K562 (cell line): ENCODE measurements around the gene MOK. TPM values are rescaled to one million over a fixed set of nuclear protein-coding genes. Genes with fewer than 3 reads are reported as not detected.

Experiments
- ATAC-seq: fragments of 200-7000 bp; cut with Tn5 transposase; 3 replicates; pipeline ENCODE4 v1.9.1; 2020; ENCODE audit warnings: moderate library complexity
- BruUV-seq: library from RNA; stranded (reverse); fragments of 400-500 nt; replicated peaks from 2 replicates; lab custom pipeline; 2021; lab: Mats Ljungman, UMichigan
- CTCF ChIA-PET: fragments of 300-600 bp; formaldehyde crosslinking; extraction: SDS; loops from one replicate; lab custom pipeline; 2021; ENCODE audit warnings: low intra/inter-chr PET ratio; lab: Yijun Ruan, JAX
- POLR2A ChIA-PET: fragments of 300-600, 350-650 bp; sonication (Branson Sonifier 250); formaldehyde crosslinking; extraction: SDS; loops from one replicate; lab custom pipeline; 2021; ENCODE audit warnings: antibody characterized with exemption, inconsistent platforms; lab: Yijun Ruan, JAX
- DNase-seq, 4 experiments: peaks; one replicate each; pipeline versions ENCODE4 v3.0.0 to v3.0.0-alpha.2; 2011 to 2018; ENCODE audit warnings: low spot score in 3 of 4, mixed read lengths in 3 of 4; ENCODE audit errors: extremely low read depth in 1 of 4
- FAIRE-seq: peaks from 2 replicates; lab custom pipeline; 2011; peaks lifted over from hg19 to GRCh38; lab: Jason Lieb, UNC
- H2AFZ ChIP-seq: 2 replicates; pipeline ENCODE4 v1.6.0; 2011; ENCODE audit warnings: low read depth, low read length, control low read depth, inconsistent platforms
- H3K27ac ChIP-seq: fragments of 200-600 bp; 3 replicates; pipeline ENCODE4 v1.8.0; 2011; ENCODE audit warnings: low read depth, mild to moderate bottlenecking, control low read depth, inconsistent platforms, low read length, moderate library complexity, mixed read lengths; ENCODE audit errors: extremely low read depth
- H3K27me3 ChIP-seq, 2 experiments: fragments of 300-600 bp in 1 of 2; 2 replicates in 1 of 2; 3 replicates in 1 of 2; pipeline versions ENCODE4 v1.6.0 to v1.8.0; 2011; ENCODE audit warnings: inconsistent platforms in 2 of 2, low read length in 2 of 2, mild to moderate bottlenecking in 1 of 2, mixed read lengths in 1 of 2, moderate library complexity in 1 of 2; ENCODE audit not compliant: control insufficient read depth in 2 of 2, insufficient read depth in 2 of 2
- H3K36me3 ChIP-seq: fragments of 300-600 bp; 3 replicates; pipeline ENCODE4 v1.8.0; 2011; ENCODE audit warnings: mild to moderate bottlenecking, low read length, inconsistent platforms; ENCODE audit not compliant: control insufficient read depth, insufficient read depth
- H3K4me1 ChIP-seq, 2 experiments: fragments of 200-600 bp in 1 of 2; replicated peaks in 1 of 2; 2 replicates in 1 of 2; 3 replicates in 1 of 2; pipeline versions ENCODE4 v1.5.1 to v1.8.0; 2011; ENCODE audit warnings: inconsistent platforms in 2 of 2, low read length in 2 of 2, mild to moderate bottlenecking in 1 of 2, mixed read lengths in 1 of 2, moderate library complexity in 1 of 2; ENCODE audit not compliant: control insufficient read depth in 2 of 2, insufficient read depth in 2 of 2
- H3K4me2 ChIP-seq: 2 replicates; pipeline ENCODE4 v1.6.1; 2011; ENCODE audit warnings: low read length, control low read depth, inconsistent platforms, mixed read lengths; ENCODE audit not compliant: insufficient read depth
- H3K4me3 ChIP-seq: fragments of 200-600 bp; sonication (generic), shearing (Covaris generic); 2 replicates; pipeline ENCODE4 v1.5.1; 2016; ENCODE audit warnings: control low read depth, inconsistent platforms
- H3K79me2 ChIP-seq: fragments of 200-600 bp; 3 replicates; pipeline ENCODE4 v1.8.0; 2011; ENCODE audit warnings: low read length, inconsistent platforms; ENCODE audit not compliant: control insufficient read depth, insufficient read depth
- H3K9ac ChIP-seq, 2 experiments: 2 replicates each; pipeline versions ENCODE4 v1.6.0 to v1.6.1; 2011; ENCODE audit warnings: low read depth in 2 of 2, low read length in 2 of 2, control low read depth in 1 of 2, inconsistent platforms in 1 of 2, mild to moderate bottlenecking in 1 of 2, mixed read lengths in 1 of 2; ENCODE audit not compliant: insufficient read depth in 1 of 2
- H3K9me1 ChIP-seq: one replicate; pipeline ENCODE4 v1.6.0; 2011; ENCODE audit warnings: inconsistent platforms, mild to moderate bottlenecking, low read length, moderate library complexity; ENCODE audit not compliant: control insufficient read depth, insufficient read depth
- H3K9me3 ChIP-seq: replicated peaks from 2 replicates; pipeline ENCODE4 v1.5.1; 2011; ENCODE audit warnings: low read depth, low read length, inconsistent platforms; ENCODE audit not compliant: control insufficient read depth, insufficient read depth
- H4K20me1 ChIP-seq: replicated peaks from 2 replicates; pipeline ENCODE4 v1.6.1; 2011; ENCODE audit warnings: low read length, inconsistent platforms, mixed read lengths; ENCODE audit not compliant: control insufficient read depth, insufficient read depth
- CCAR2 ChIP-seq: fragments of 200-400 bp; formaldehyde crosslinking; IDR thresholded peaks from 2 replicates; pipeline ENCODE4 v1.6.1; 2017; ENCODE audit warnings: mild to moderate bottlenecking, low read depth, low read length
- DPF2 ChIP-seq: fragments of 450-650 bp; IDR thresholded peaks from 2 replicates; pipeline ENCODE4 v1.6.1; 2016
- E2F1 ChIP-seq: sonication (generic); formaldehyde crosslinking; IDR thresholded peaks from 2 replicates; pipeline ENCODE4 v1.8.1; 2023; ENCODE audit warnings: mild to moderate bottlenecking, missing genetic modification reagents, moderate library complexity
- ESRRA ChIP-seq: fragments of 450-650 bp; IDR thresholded peaks from 2 replicates; pipeline ENCODE4 v1.6.1; 2014; ENCODE audit warnings: low read depth, mild to moderate bottlenecking, moderate library complexity, borderline replicate concordance
- GATA2 ChIP-seq: sonication (generic); formaldehyde crosslinking; IDR thresholded peaks from 2 replicates; pipeline ENCODE4 v1.4.0; 2020; ENCODE audit warnings: mild to moderate bottlenecking, missing genetic modification reagents
- KLF1 ChIP-seq: fragments of 450-650 bp; IDR thresholded peaks from 2 replicates; pipeline ENCODE4 v1.6.1; 2016; ENCODE audit warnings: missing genetic modification characterization, missing compliant biosample characterization
- MYNN ChIP-seq, 2 experiments: sonication (generic); formaldehyde crosslinking in 1 of 2; IDR thresholded peaks; 2 replicates each; pipeline versions ENCODE4 v1.5.0 to v1.6.1; 2016 to 2020; ENCODE audit warnings: antibody characterized with exemption in 1 of 2, missing genetic modification reagents in 1 of 2
- PREB ChIP-seq: sonication (generic); formaldehyde crosslinking; IDR thresholded peaks from 2 replicates; pipeline ENCODE4 v1.8.1; 2023; ENCODE audit warnings: mild to moderate bottlenecking, missing genetic modification reagents
- RBM25 ChIP-seq: fragments of 200-400 bp; formaldehyde crosslinking; IDR thresholded peaks from 2 replicates; pipeline ENCODE4 v1.6.1; 2018; ENCODE audit warnings: low read length, low read depth, moderate library complexity; ENCODE audit not compliant: severe bottlenecking
- RBM34 ChIP-seq: fragments of 200-400 bp; formaldehyde crosslinking; IDR thresholded peaks from 2 replicates; pipeline ENCODE4 v1.6.1; 2018; ENCODE audit warnings: low read length, borderline replicate concordance; ENCODE audit not compliant: insufficient read depth
- ZNF146 ChIP-seq: IDR thresholded peaks from one replicate; pipeline ENCODE4 v1.6.1; 2018; ENCODE audit warnings: missing compliant biosample characterization; ENCODE audit not compliant: unreplicated experiment
- ZNF24 ChIP-seq: fragments of 450-650 bp; IDR thresholded peaks from 2 replicates; pipeline ENCODE4 v1.6.1; 2016
- ZNF79 ChIP-seq: fragments of 250-450 bp; sonication (Bioruptor Pico); IDR thresholded peaks from 2 replicates; pipeline ENCODE4 v1.4.0; 2020; ENCODE audit warnings: low read depth, mild to moderate bottlenecking, moderate library complexity
- WGBS: fragments of 100-300 bp; shearing (Covaris generic); methylation state at CpG from one replicate; pipeline ENCODE4 v1.1.6; 2016; ENCODE audit warnings: low coverage, mixed read lengths; ENCODE audit not compliant: insufficient coverage; ENCODE audit errors: missing lambda C conversion rate; 5-methylcytosine and 5-hydroxymethylcytosine counted together
- in situ Hi-C: fragments of 300-500 bp; cut with MboI; formaldehyde crosslinking; loops from 4 replicates; pipeline ENCODE4 v1.15.0; 2018; ENCODE audit warnings: inconsistent platforms, mixed read lengths
- intact Hi-C: fragments of 100-400 bp; cut with micrococcal nuclease; formaldehyde crosslinking; loops from 2 replicates; pipeline ENCODE4 v1.14.2; 2022
- polyA plus RNA-seq, 8 experiments: library from polyadenylated mRNA; depleted of rRNA in 4 of 8; stranded (reverse) in 5 of 8; unstranded in 3 of 8; fragments of >200 nt; fragmentation: Nextera tagmentation in 2 of 8; fragmentation: Illumina TruSeq in 1 of 8; extraction: Ambion mirVana in 2 of 8; extraction: Trizol in 1 of 8; gene quantifications; 2 replicates each; pipeline versions ENCODE4 v1.2.1 to v1.2.3, GENCODE V29; 2011 to 2014; ENCODE audit warnings: inconsistent platforms in 1 of 8, missing spikeins in 1 of 8
- total RNA-seq, 7 experiments: library from RNA; depleted of rRNA in 6 of 7; stranded (reverse); fragments of >200 nt in 6 of 7; fragmentation: Illumina TruSeq in 2 of 7; extraction: Trizol in 2 of 7; gene quantifications; 2 replicates each; pipeline versions ENCODE4 v1.2.1 to v1.2.3, GENCODE V29; 2011 to 2021; ENCODE audit warnings: low replicate concordance in 1 of 7
- TF ChIP-seq, protein P1 (sequence below): fragments of 250-450 bp; sonication (Bioruptor Pico); IDR thresholded peaks from 2 replicates; pipeline ENCODE4 v1.8.0; 2022; ENCODE audit warnings: moderate library complexity, mild to moderate bottlenecking, inconsistent platforms

Gene MOK
- total and polyA plus RNA-seq, 9 of the 15 experiments (the other 6 are each of a cell fraction or from before 2014, with no cell fraction given) = 1.3 to 8.4 (median 5.3) TPM

DNA sequence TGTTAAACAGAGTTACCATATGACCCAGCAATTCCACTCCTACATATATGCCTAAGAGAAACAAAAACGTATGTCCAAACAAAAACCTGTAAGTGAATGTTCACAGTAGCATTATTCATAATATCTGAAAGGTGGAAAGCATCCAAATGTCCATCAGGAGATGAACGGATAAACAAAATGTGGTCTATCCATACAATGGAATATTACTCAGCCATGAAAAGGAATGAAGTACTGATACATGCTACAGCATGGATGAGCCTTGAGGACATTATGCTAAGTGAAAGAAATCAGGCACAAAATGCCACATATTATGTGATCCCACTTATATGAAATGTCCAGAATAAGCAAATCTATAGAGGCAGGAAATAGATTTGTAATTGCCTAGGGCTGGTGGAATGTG, 16.8 kb downstream of the MOK start:
- no peak overlapping the region for H3K4me2 ChIP-seq
- intact Hi-C loops (no loop called here), in situ Hi-C loops (no loop called here)
- H3K4me1 ChIP-seq = no peaks in the 10 kb centered on the region; a peak in 1 of 5 replicates
- no peaks in the 10 kb centered on the region for H3K27me3 ChIP-seq
- H3K4me3 ChIP-seq = no peak overlapping the region
- DNase-seq (no peak), ATAC-seq (no peak), FAIRE-seq (no peak)
- no peak overlapping the region for H3K9ac ChIP-seq
- no peaks in the 10 kb centered on the region for H3K9me1 ChIP-seq
- H4K20me1 ChIP-seq = no peaks in the 10 kb centered on the region
- H3K27ac ChIP-seq = no peak overlapping the region
- BruUV-seq = no TSS peak
- no peaks in the 10 kb centered on the region for H3K79me2 ChIP-seq
- H3K36me3 ChIP-seq = no peaks in the 10 kb centered on the region
- no peaks in the 10 kb centered on the region for H3K9me3 ChIP-seq
- TF ChIP-seq RBM25 (peak; percentile 63), ZNF146 (peak; percentile 95), ZNF24 (peak; percentile 41; the same call in 1 of the 2 replicates), KLF1 (tag) (no peak)
- WGBS = 51% methylated on average over 2 of the region's 2 CpGs
- CTCF ChIA-PET = no interaction called here
- POLR2A ChIA-PET = no interaction called here
- H2AFZ ChIP-seq = no peak overlapping the region

DNA sequence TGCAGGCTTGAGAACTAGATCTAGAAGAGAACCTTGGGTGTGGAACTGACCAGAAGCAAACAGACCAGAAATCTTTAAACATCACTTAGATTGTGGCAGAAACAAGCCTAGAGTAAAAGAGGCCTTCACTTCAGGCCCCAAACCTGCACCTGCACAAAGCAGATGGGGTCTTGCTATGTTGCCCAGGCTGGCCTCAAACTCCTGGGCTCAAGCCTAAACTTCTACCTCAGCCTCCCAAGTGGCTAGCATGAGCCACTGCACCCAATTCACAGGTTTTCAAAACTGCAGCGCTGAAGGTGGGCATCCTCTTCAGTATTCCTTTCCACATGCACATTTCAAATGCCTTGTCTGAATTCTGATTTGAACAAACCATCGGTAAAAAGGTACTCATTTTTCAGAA, 19.9 kb downstream of the MOK start:
- Histone ChIP-seq H3K27me3 (no peaks in the 10 kb centered on the region), H3K4me3 (no peak overlapping the region), H3K36me3 (no peaks in the 10 kb centered on the region), H3K9me3 (no peaks in the 10 kb centered on the region), H4K20me1 (no peaks in the 10 kb centered on the region), H3K9me1 (no peaks in the 10 kb centered on the region), H3K79me2 (no peaks in the 10 kb centered on the region), H3K4me2 (no peak overlapping the region), H3K27ac (no peak overlapping the region), H3K9ac (no peak overlapping the region), H3K4me1 (no peaks in the 10 kb centered on the region; a peak in 1 of 5 replicates), H2AFZ (no peak overlapping the region)
- in situ Hi-C loops (no loop called here), intact Hi-C loops (no loop called here)
- ChIA-PET POLR2A (no interaction called here), CTCF (no interaction called here)
- ATAC-seq (no peak), DNase-seq (no peak), FAIRE-seq (no peak)
- BruUV-seq = no TSS peak
- WGBS = 46% methylated on average over 2 of the region's 2 CpGs
- TF ChIP-seq ESRRA = no peak
- TF ChIP-seq RBM25 = peak; percentile 39
- no peak for TF ChIP-seq RBM34
- TF ChIP-seq E2F1 (CRISPR knock-in tag) = no peak
- TF ChIP-seq DPF2 = no peak
- TF ChIP-seq CCAR2 = no peak
- TF ChIP-seq, protein P1, sequence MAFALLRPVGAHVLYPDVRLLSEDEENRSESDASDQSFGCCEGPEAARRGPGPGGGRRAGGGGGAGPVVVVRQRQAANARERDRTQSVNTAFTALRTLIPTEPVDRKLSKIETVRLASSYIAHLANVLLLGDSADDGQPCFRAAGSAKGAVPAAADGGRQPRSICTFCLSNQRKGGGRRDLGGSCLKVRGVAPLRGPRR = no peak
- no peak for TF ChIP-seq ZNF79
- no peak for TF ChIP-seq GATA2 (CRISPR knock-in tag)
- TF ChIP-seq MYNN (IDR thresholded peaks at IDR 0.05) = no peak
- TF ChIP-seq MYNN (CRISPR knock-in tag; IDR thresholded peaks at IDR 0.05) = no peak
- TF ChIP-seq PREB (CRISPR knock-in tag) = no peak
